Measurements from ENCODE around the gene FBH1.
"Not testable (repeated sequence)": the region's sequence is repeated elsewhere in the genome, so short reads cannot be mapped to it uniquely, and the experiment has no call there.

The FBH1 gene

GRCh38 chr10:5866451-5867081, 23.5 kb upstream of the FBH1 start:
- H3K4me3 ChIP-seq (ENCODE audit: control insufficient read depth in 1 of 7, extremely low read depth in 1 of 7, insufficient read depth in 4 of 7, low read depth in 2 of 7, low read length in 6 of 7) = peak overlapping the region in 3 of 7 experiments; percentile 14 to 50 (median 48)
- H3K9me3 ChIP-seq (ENCODE audit: control extremely low read depth in 1 of 5, control insufficient read depth in 4 of 5, insufficient read depth in 2 of 5, low read depth in 1 of 5, low read length in 4 of 5); H3K36me3 ChIP-seq (ENCODE audit: control insufficient read depth in 4 of 4, insufficient read depth in 4 of 4, low read length in 3 of 4); POLR2A ChIA-PET; H3K27me3 ChIP-seq (replicated peaks in 2 of 5; ENCODE audit: control insufficient read depth in 4 of 5, insufficient read depth in 5 of 5, low read length in 4 of 5); CTCF ChIA-PET; H3K27ac ChIP-seq (ENCODE audit: insufficient read depth in 1 of 2, low read depth in 1 of 2, low read length in 2 of 2, poor library complexity in 1 of 2, severe bottlenecking in 2 of 2): not testable (repeated sequence)
- 17% methylated on average over 4 of the region's 5 CpGs for WGBS (ENCODE audit: insufficient coverage)
- H3K4me1 ChIP-seq (ENCODE audit: control extremely low read depth in 1 of 4, control insufficient read depth in 4 of 4, insufficient read depth in 4 of 4, low read length in 3 of 4) = peaks cover 0 to 10% (median 4%) of the 10 kb centered on the region in 4 experiments
- DNase-seq = peak in 2 of 3 donors; percentile 31 to 35

- no CpG with 5 or more reads among the region's 4 CpGs for WGBS (ENCODE audit: insufficient coverage)
- POLR2A ChIA-PET = not testable (repeated sequence)
Measured at GRCh38 chr10:5867091-5867615, 22.9 kb upstream of the FBH1 start.

GRCh38 chr10:5868383-5868782, 21.7 kb upstream of the FBH1 start:
- POLR2A ChIA-PET; DNase-seq; H3K4me3 ChIP-seq (ENCODE audit: control insufficient read depth in 1 of 7, extremely low read depth in 1 of 7, insufficient read depth in 4 of 7, low read depth in 2 of 7, low read length in 6 of 7); H3K36me3 ChIP-seq (ENCODE audit: control insufficient read depth in 4 of 4, insufficient read depth in 4 of 4, low read length in 3 of 4); H3K27me3 ChIP-seq (replicated peaks in 2 of 5; ENCODE audit: control insufficient read depth in 4 of 5, insufficient read depth in 5 of 5, low read length in 4 of 5); H3K27ac ChIP-seq (ENCODE audit: insufficient read depth in 1 of 2, low read depth in 1 of 2, low read length in 2 of 2, poor library complexity in 1 of 2, severe bottlenecking in 2 of 2); H3K9me3 ChIP-seq (ENCODE audit: control extremely low read depth in 1 of 5, control insufficient read depth in 4 of 5, insufficient read depth in 2 of 5, low read depth in 1 of 5, low read length in 4 of 5): not testable (repeated sequence)
- H3K4me1 ChIP-seq (ENCODE audit: control extremely low read depth in 1 of 4, control insufficient read depth in 4 of 4, insufficient read depth in 4 of 4, low read length in 3 of 4) = peaks cover 0 to 10% (median 4%) of the 10 kb centered on the region in 4 experiments
- 88% methylated on average over 5 of the region's 8 CpGs for WGBS (ENCODE audit: insufficient coverage)
- CTCF ChIA-PET = interaction anchor here (0.7 to 1.8 kb wide), 3 partner anchors 9 to 28 kb away, joined by 3 to 4 read pairs (median 3); no protein-coding TSS in a partner anchor

More at GRCh38 chr10:5867091-5867615, 22.9 kb upstream of the FBH1 start:
- H3K27ac ChIP-seq (ENCODE audit: insufficient read depth in 1 of 2, low read depth in 1 of 2, low read length in 2 of 2, poor library complexity in 1 of 2, severe bottlenecking in 2 of 2); H3K4me3 ChIP-seq (ENCODE audit: control insufficient read depth in 1 of 7, extremely low read depth in 1 of 7, insufficient read depth in 4 of 7, low read depth in 2 of 7, low read length in 6 of 7); H3K9me3 ChIP-seq (ENCODE audit: control extremely low read depth in 1 of 5, control insufficient read depth in 4 of 5, insufficient read depth in 2 of 5, low read depth in 1 of 5, low read length in 4 of 5); CTCF ChIA-PET; H3K36me3 ChIP-seq (ENCODE audit: control insufficient read depth in 4 of 4, insufficient read depth in 4 of 4, low read length in 3 of 4); H3K27me3 ChIP-seq (replicated peaks in 2 of 5; ENCODE audit: control insufficient read depth in 4 of 5, insufficient read depth in 5 of 5, low read length in 4 of 5): not testable (repeated sequence)
- H3K4me1 ChIP-seq (ENCODE audit: control extremely low read depth in 1 of 4, control insufficient read depth in 4 of 4, insufficient read depth in 4 of 4, low read length in 3 of 4) = peaks cover 0 to 10% (median 4%) of the 10 kb centered on the region in 4 experiments
- DNase-seq = peak in 2 of 3 donors; percentile 47 to 50

GRCh38 chr10:5869156-5869555, 20.9 kb upstream of the FBH1 start:
- Histone ChIP-seq H3K9me3 (ENCODE audit: control extremely low read depth in 1 of 5, control insufficient read depth in 4 of 5, insufficient read depth in 2 of 5, low read depth in 1 of 5, low read length in 4 of 5) (peaks cover 0 to 2% (median 0%) of the 10 kb centered on the region in 5 experiments), H3K27ac (ENCODE audit: insufficient read depth in 1 of 2, low read depth in 1 of 2, low read length in 2 of 2, poor library complexity in 1 of 2, severe bottlenecking in 2 of 2) (no peak overlapping the region), H3K4me1 (ENCODE audit: control extremely low read depth in 1 of 4, control insufficient read depth in 4 of 4, insufficient read depth in 4 of 4, low read length in 3 of 4) (peaks cover 0 to 10% (median 4%) of the 10 kb centered on the region in 4 experiments), H3K4me3 (ENCODE audit: control insufficient read depth in 1 of 7, extremely low read depth in 1 of 7, insufficient read depth in 4 of 7, low read depth in 2 of 7, low read length in 6 of 7) (no peak overlapping the region), H3K36me3 (ENCODE audit: control insufficient read depth in 4 of 4, insufficient read depth in 4 of 4, low read length in 3 of 4) (peaks cover 0 to 5% (median under 1%) of the 10 kb centered on the region in 4 experiments), H3K27me3 (replicated peaks in 2 of 5; ENCODE audit: control insufficient read depth in 4 of 5, insufficient read depth in 5 of 5, low read length in 4 of 5) (no peaks in the 10 kb centered on the region)
- WGBS (ENCODE audit: insufficient coverage) = 100% methylated on average over 2 of the region's 3 CpGs
- DNase-seq = no peak
- ChIA-PET CTCF (interaction anchor here (1.8 kb wide), 1 partner anchor 10 kb away, joined by 4 read pairs; no protein-coding TSS in a partner anchor), POLR2A (no interaction called here)

GRCh38 chr10:5871596-5871995, 18.4 kb upstream of the FBH1 start:
- no peak overlapping the region for H3K4me3 ChIP-seq (ENCODE audit: control insufficient read depth in 1 of 7, extremely low read depth in 1 of 7, insufficient read depth in 4 of 7, low read depth in 2 of 7, low read length in 6 of 7)
- H3K27ac ChIP-seq (ENCODE audit: insufficient read depth in 1 of 2, low read depth in 1 of 2, low read length in 2 of 2, poor library complexity in 1 of 2, severe bottlenecking in 2 of 2) = no peak overlapping the region
- H3K4me1 ChIP-seq (ENCODE audit: control extremely low read depth in 1 of 4, control insufficient read depth in 4 of 4, insufficient read depth in 4 of 4, low read length in 3 of 4) = peaks cover 0 to 6% (median 2%) of the 10 kb centered on the region in 4 experiments
- ChIA-PET CTCF (no interaction called here), POLR2A (no interaction called here)
- H3K27me3 ChIP-seq (replicated peaks in 2 of 5; ENCODE audit: control insufficient read depth in 4 of 5, insufficient read depth in 5 of 5, low read length in 4 of 5) = no peaks in the 10 kb centered on the region
- WGBS (ENCODE audit: insufficient coverage) = 98% methylated on average over 5 of the region's 5 CpGs
- peaks cover 0 to 2% (median 0%) of the 10 kb centered on the region in 5 experiments for H3K9me3 ChIP-seq (ENCODE audit: control extremely low read depth in 1 of 5, control insufficient read depth in 4 of 5, insufficient read depth in 2 of 5, low read depth in 1 of 5, low read length in 4 of 5)
- DNase-seq = no peak
- H3K36me3 ChIP-seq (ENCODE audit: control insufficient read depth in 4 of 4, insufficient read depth in 4 of 4, low read length in 3 of 4) = peaks cover 2 to 11% (median 8%) of the 10 kb centered on the region in 4 experiments

GRCh38 chr10:5873515-5873995, 16.5 kb upstream of the FBH1 start:
- Histone ChIP-seq H3K4me3 (ENCODE audit: control insufficient read depth in 1 of 7, extremely low read depth in 1 of 7, insufficient read depth in 4 of 7, low read depth in 2 of 7, low read length in 6 of 7) (peak overlapping the region in 5 of 7 experiments; percentile 50 to 84 (median 60)), H3K9me3 (ENCODE audit: control extremely low read depth in 1 of 5, control insufficient read depth in 4 of 5, insufficient read depth in 2 of 5, low read depth in 1 of 5, low read length in 4 of 5) (no peaks in the 10 kb centered on the region), H3K27me3 (replicated peaks in 2 of 5; ENCODE audit: control insufficient read depth in 4 of 5, insufficient read depth in 5 of 5, low read length in 4 of 5) (no peaks in the 10 kb centered on the region), H3K4me1 (ENCODE audit: control extremely low read depth in 1 of 4, control insufficient read depth in 4 of 4, insufficient read depth in 4 of 4, low read length in 3 of 4) (no peaks in the 10 kb centered on the region), H3K27ac (ENCODE audit: insufficient read depth in 1 of 2, low read depth in 1 of 2, low read length in 2 of 2, poor library complexity in 1 of 2, severe bottlenecking in 2 of 2) (peak overlapping the region in 1 of 2 experiments; percentile 14), H3K36me3 (ENCODE audit: control insufficient read depth in 4 of 4, insufficient read depth in 4 of 4, low read length in 3 of 4) (peaks cover 5 to 27% (median 22%) of the 10 kb centered on the region in 4 experiments)
- POLR2A ChIA-PET = interaction anchor here (0.7 kb wide), 1 partner anchor 60 kb away, joined by 3 read pairs; no protein-coding TSS in a partner anchor
- 0% methylated on average over 6 of the region's 9 CpGs for WGBS (ENCODE audit: insufficient coverage)
- peak; percentile 82 to 89 (median 83) for DNase-seq
- CTCF ChIA-PET = interaction anchor here (0.8 to 2.7 kb wide), 14 partner anchors 10 to 245 kb away, joined by 3 to 12 read pairs (median 3); partner anchors contain the start of genes ANKRD16 and FBH1

GRCh38 chr10:5876181-5876768, 13.8 kb upstream of the FBH1 start:
- no peaks in the 10 kb centered on the region for H3K27me3 ChIP-seq (replicated peaks in 2 of 5; ENCODE audit: control insufficient read depth in 4 of 5, insufficient read depth in 5 of 5, low read length in 4 of 5)
- H3K4me3 ChIP-seq (ENCODE audit: control insufficient read depth in 1 of 7, extremely low read depth in 1 of 7, insufficient read depth in 4 of 7, low read depth in 2 of 7, low read length in 6 of 7) = no peak overlapping the region
- H3K36me3 ChIP-seq (ENCODE audit: control insufficient read depth in 4 of 4, insufficient read depth in 4 of 4, low read length in 3 of 4) = peaks cover 7 to 36% (median 28%) of the 10 kb centered on the region in 4 experiments
- H3K9me3 ChIP-seq (ENCODE audit: control extremely low read depth in 1 of 5, control insufficient read depth in 4 of 5, insufficient read depth in 2 of 5, low read depth in 1 of 5, low read length in 4 of 5) = no peaks in the 10 kb centered on the region
- POLR2A ChIA-PET = no interaction called here
- 86% methylated on average over 13 of the region's 14 CpGs for WGBS (ENCODE audit: insufficient coverage)
- no peak overlapping the region for H3K27ac ChIP-seq (ENCODE audit: insufficient read depth in 1 of 2, low read depth in 1 of 2, low read length in 2 of 2, poor library complexity in 1 of 2, severe bottlenecking in 2 of 2)
- no peak for DNase-seq
- CTCF ChIA-PET = no interaction called here
- no peaks in the 10 kb centered on the region for H3K4me1 ChIP-seq (ENCODE audit: control extremely low read depth in 1 of 4, control insufficient read depth in 4 of 4, insufficient read depth in 4 of 4, low read length in 3 of 4)
